ENCODE data around the gene IL36B. TPM values are rescaled to one million over a fixed set of nuclear protein-coding genes. Genes with fewer than 3 reads are reported as not detected.

IL36B gene
- total RNA-seq, 1 donor from 2014 or later: not detected

- no peak for TF ChIP-seq CTCF (IDR thresholded peaks at IDR 0.05; ENCODE audit: unreplicated experiment)
- H3K4me3 Mint-ChIP-seq (ENCODE audit: unreplicated experiment): no peak overlapping the region
- peaks cover 1% of the 10 kb centered on the region for H3K27me3 Mint-ChIP-seq (ENCODE audit: unreplicated experiment)
- no peak for DNase-seq (ENCODE audit: low spot score)
- H3K36me3 Mint-ChIP-seq (ENCODE audit: low read depth, unreplicated experiment): no peaks in the 10 kb centered on the region
- H3K9me3 Mint-ChIP-seq (ENCODE audit: unreplicated experiment): no peaks in the 10 kb centered on the region
- peaks cover 2% of the 10 kb centered on the region for H3K4me1 Mint-ChIP-seq (ENCODE audit: unreplicated experiment)
- no peak overlapping the region for H3K27ac Mint-ChIP-seq (ENCODE audit: unreplicated experiment)
Observed at GRCh38 chr2:113009622-113010021, 43.0 kb downstream of the IL36B start.

- Mint-ChIP-seq H3K27ac (ENCODE audit: unreplicated experiment) (no peak overlapping the region), H3K36me3 (ENCODE audit: low read depth, unreplicated experiment) (no peaks in the 10 kb centered on the region), H3K4me1 (ENCODE audit: unreplicated experiment) (peaks cover 2% of the 10 kb centered on the region), H3K27me3 (ENCODE audit: unreplicated experiment) (peaks cover 1% of the 10 kb centered on the region), H3K9me3 (ENCODE audit: unreplicated experiment) (no peaks in the 10 kb centered on the region), H3K4me3 (ENCODE audit: unreplicated experiment) (no peak overlapping the region)
- DNase-seq (ENCODE audit: low spot score): no peak
- TF ChIP-seq CTCF (IDR thresholded peaks at IDR 0.05; ENCODE audit: unreplicated experiment): no peak
Observed at GRCh38 chr2:113007250-113007649, 45.4 kb downstream of the IL36B start.

GRCh38 chr2:113005030-113005509 lies 47.6 kb downstream of the IL36B start, which contains the start of gene IL36A:
Gene IL36A, plus strand, starts transcription at chr2:113005459. Its CDS starts 413 bp downstream, at chr2:113005872.
- no peak for DNase-seq (ENCODE audit: low spot score)
- TF ChIP-seq CTCF (IDR thresholded peaks at IDR 0.05; ENCODE audit: unreplicated experiment): no peak
- no peak within 1 kb of the TSS for H3K4me3 Mint-ChIP-seq (ENCODE audit: unreplicated experiment)
- no peaks in the 10 kb centered on the region for H3K36me3 Mint-ChIP-seq (ENCODE audit: low read depth, unreplicated experiment)
- H3K27me3 Mint-ChIP-seq (ENCODE audit: unreplicated experiment): peaks cover 4% of the 10 kb centered on the region
- peaks cover 2% of the 10 kb centered on the region for H3K4me1 Mint-ChIP-seq (ENCODE audit: unreplicated experiment)
- peaks cover 3% of the 10 kb centered on the region for H3K9me3 Mint-ChIP-seq (ENCODE audit: unreplicated experiment)
- no peak within 1 kb of the TSS for H3K27ac Mint-ChIP-seq (ENCODE audit: unreplicated experiment)

- Mint-ChIP-seq H3K4me1 (ENCODE audit: unreplicated experiment) (no peaks in the 10 kb centered on the region), H3K4me3 (ENCODE audit: unreplicated experiment) (no peak overlapping the region), H3K27me3 (ENCODE audit: unreplicated experiment) (peaks cover 4% of the 10 kb centered on the region), H3K9me3 (ENCODE audit: unreplicated experiment) (peaks cover 4% of the 10 kb centered on the region), H3K36me3 (ENCODE audit: low read depth, unreplicated experiment) (peaks cover 9% of the 10 kb centered on the region), H3K27ac (ENCODE audit: unreplicated experiment) (no peak overlapping the region)
- DNase-seq (ENCODE audit: low spot score): no peak
- no peak for TF ChIP-seq CTCF (IDR thresholded peaks at IDR 0.05; ENCODE audit: unreplicated experiment)
Observed at GRCh38 chr2:113002677-113003076, 50.0 kb downstream of the IL36B start.

- H3K9me3 Mint-ChIP-seq (ENCODE audit: unreplicated experiment): peaks cover 4% of the 10 kb centered on the region
- no peak overlapping the region for H3K27ac Mint-ChIP-seq (ENCODE audit: unreplicated experiment)
Observed at GRCh38 chr2:113000436-113000835, 52.2 kb downstream of the IL36B start.

More at GRCh38 chr2:113000436-113000835, 52.2 kb downstream of the IL36B start:
- peaks cover 9% of the 10 kb centered on the region for H3K36me3 Mint-ChIP-seq (ENCODE audit: low read depth, unreplicated experiment)
- no peak for TF ChIP-seq CTCF (IDR thresholded peaks at IDR 0.05; ENCODE audit: unreplicated experiment)
- H3K4me3 Mint-ChIP-seq (ENCODE audit: unreplicated experiment): no peak overlapping the region
- H3K4me1 Mint-ChIP-seq (ENCODE audit: unreplicated experiment): no peaks in the 10 kb centered on the region
- H3K27me3 Mint-ChIP-seq (ENCODE audit: unreplicated experiment): peaks cover 8% of the 10 kb centered on the region
- DNase-seq (ENCODE audit: low spot score): no peak
